Stimulated activated CD4-positive, alpha-beta T cell treated with anti-CD3 and anti-CD28 coated beads, Interleukin-4, amount 100 ng/mL, for 24 hours (primary cell): Measurements from ENCODE around the gene ALDH5A1.
"Not testable (repeated sequence)": the region's sequence is repeated elsewhere in the genome, so short reads cannot be mapped to it uniquely, and the experiment has no call there.

Source experiments
- DNase-seq: peaks from one replicate; pipeline ENCODE4 v3.0.0-alpha.2; 2020

Gene ALDH5A1

GRCh38 chr6:24489470-24489869 lies 5.3 kb upstream of the ALDH5A1 start, which contains the start of gene GPLD1:
Gene GPLD1, minus strand, starts transcription at chr6:24489578. Its CDS starts 67 bp downstream, at chr6:24489511.
- DNase-seq = no peak

GRCh38 chr6:24489881-24490280 lies 4.9 kb upstream of the ALDH5A1 start:
- DNase-seq = no peak

GRCh38 chr6:24490948-24491347 lies 3.8 kb upstream of the ALDH5A1 start:
- DNase-seq = no peak

GRCh38 chr6:24492475-24492874 lies 2.3 kb upstream of the ALDH5A1 start:
- DNase-seq = no peak

- no peak for DNase-seq
Measured at GRCh38 chr6:24493945-24494820, 586 bp upstream of the ALDH5A1 start.

- DNase-seq = no peak
Measured at GRCh38 chr6:24497254-24497970, 2.6 kb downstream of the ALDH5A1 start.

- DNase-seq = no peak
Measured at GRCh38 chr6:24500683-24501082, 5.9 kb downstream of the ALDH5A1 start.

- DNase-seq = no peak
Measured at GRCh38 chr6:24501374-24501773, 6.6 kb downstream of the ALDH5A1 start.

- no peak for DNase-seq
Measured at GRCh38 chr6:24501914-24502313, 7.1 kb downstream of the ALDH5A1 start.

- no peak for DNase-seq
Measured at GRCh38 chr6:24504287-24504648, 9.5 kb downstream of the ALDH5A1 start.

GRCh38 chr6:24504649-24505586 lies 10.1 kb downstream of the ALDH5A1 start:
- no peak for DNase-seq

- no peak for DNase-seq
Measured at GRCh38 chr6:24506814-24507520, 12.2 kb downstream of the ALDH5A1 start.

GRCh38 chr6:24511976-24512375 lies 17.2 kb downstream of the ALDH5A1 start:
- not testable (repeated sequence) for DNase-seq

- no peak for DNase-seq
Measured at GRCh38 chr6:24513602-24514001, 18.8 kb downstream of the ALDH5A1 start.

GRCh38 chr6:24517659-24518543 lies 23.1 kb downstream of the ALDH5A1 start:
- DNase-seq = no peak

GRCh38 chr6:24520929-24521546 lies 26.3 kb downstream of the ALDH5A1 start:
- peak; percentile 40 for DNase-seq

GRCh38 chr6:24522228-24523176 lies 27.7 kb downstream of the ALDH5A1 start:
- DNase-seq = no peak

- no peak for DNase-seq
Measured at GRCh38 chr6:24524329-24524728, 29.6 kb downstream of the ALDH5A1 start.

GRCh38 chr6:24524805-24525204 lies 30.0 kb downstream of the ALDH5A1 start:
- DNase-seq = no peak

- no peak for DNase-seq
Measured at GRCh38 chr6:24529985-24530384, 35.2 kb downstream of the ALDH5A1 start.
